ENCODE measurements around the gene OR1L8. TPM values are rescaled to one million over a fixed set of nuclear protein-coding genes. Genes with fewer than 3 reads are reported as not detected.

OR1L8 gene
- polyA plus RNA-seq, 3 donors: not detected

GRCh38 chr9:122614362-122614761, 31.2 kb upstream of the OR1L8 start, which contains the start of gene OR1Q1:
Gene OR1Q1, plus strand, starts transcription at chr9:122614738. Its CDS starts 0 bp downstream, at chr9:122614738.
- Histone ChIP-seq H3K9me3 (replicated peaks in 1 of 2; ENCODE audit: control insufficient read depth in 1 of 2, insufficient read depth in 1 of 2, low read length in 2 of 2) (peaks cover 0 to 7% of the 10 kb centered on the region in 2 donors), H3K27ac (ENCODE audit: low read depth in 1 of 2, low read length in 2 of 2) (no peak within 1 kb of the TSS), H3K79me2 (ENCODE audit: insufficient read depth, low read length) (no peaks in the 10 kb centered on the region), H3K27me3 (ENCODE audit: control insufficient read depth in 2 of 2, insufficient read depth in 2 of 2, low read length in 2 of 2) (no peaks in the 10 kb centered on the region), H3K9ac (ENCODE audit: insufficient read depth, low read length, poor library complexity, severe bottlenecking) (no peak within 1 kb of the TSS), H3K4me1 (ENCODE audit: control insufficient read depth in 1 of 2, insufficient read depth in 2 of 2, low read length in 2 of 2) (no peaks in the 10 kb centered on the region), H4K20me1 (ENCODE audit: insufficient read depth, low read length) (no peaks in the 10 kb centered on the region), H3K36me3 (replicated peaks in 1 of 2; ENCODE audit: control insufficient read depth in 1 of 2, insufficient read depth in 2 of 2, low read length in 2 of 2) (no peaks in the 10 kb centered on the region), H2AFZ (ENCODE audit: insufficient read depth, low read depth, low read length, poor library complexity, severe bottlenecking) (no peak within 1 kb of the TSS), H3K4me2 (replicated peaks; ENCODE audit: extremely low read depth, low read length, poor library complexity, severe bottlenecking) (no peak within 1 kb of the TSS), H3K4me3 (replicated peaks in 1 of 3; ENCODE audit: low read depth in 2 of 3, low read length in 3 of 3) (no peak within 1 kb of the TSS)
- Mint-ChIP-seq H3K36me3 (no peaks in the 10 kb centered on the region), H3K27me3 (ENCODE audit: low read depth in 3 of 3) (peaks cover 0 to 4% (median 0%) of the 10 kb centered on the region in 3 donors), H3K27ac (no peak within 1 kb of the TSS), H3K4me1 (no peaks in the 10 kb centered on the region), H3K4me3 (no peak within 1 kb of the TSS), H3K9me3 (peaks cover 0 to 6% (median 0%) of the 10 kb centered on the region in 7 donors)
- intact Hi-C loops (cut with micrococcal nuclease): no loop called here
- TF ChIP-seq CTCF (IDR thresholded peaks at IDR 0.05): no peak
- DNase-seq: no peak
- WGBS (ENCODE audit: insufficient coverage): no CpG with 5 or more reads among the region's 1 CpG

- H3K9me3 ChIP-seq (replicated peaks in 1 of 2; ENCODE audit: control insufficient read depth in 1 of 2, insufficient read depth in 1 of 2, low read length in 2 of 2): peaks cover 0 to 4% of the 10 kb centered on the region in 2 donors
- H3K4me3 Mint-ChIP-seq: no peak overlapping the region
- peaks cover 0 to 2% (median 0%) of the 10 kb centered on the region in 7 donors for H3K9me3 Mint-ChIP-seq
- no peaks in the 10 kb centered on the region for H3K36me3 ChIP-seq (replicated peaks in 1 of 2; ENCODE audit: control insufficient read depth in 1 of 2, insufficient read depth in 2 of 2, low read length in 2 of 2)
- H3K36me3 Mint-ChIP-seq: no peaks in the 10 kb centered on the region
- no peak overlapping the region for H3K4me2 ChIP-seq (replicated peaks; ENCODE audit: extremely low read depth, low read length, poor library complexity, severe bottlenecking)
- DNase-seq: no peak
- no peak overlapping the region for H3K4me3 ChIP-seq (replicated peaks in 1 of 3; ENCODE audit: low read depth in 2 of 3, low read length in 3 of 3)
- no peak overlapping the region for H3K27ac Mint-ChIP-seq
- intact Hi-C loops (cut with micrococcal nuclease): no loop called here
- H3K4me1 ChIP-seq (ENCODE audit: control insufficient read depth in 1 of 2, insufficient read depth in 2 of 2, low read length in 2 of 2): no peaks in the 10 kb centered on the region
- H3K4me1 Mint-ChIP-seq: no peaks in the 10 kb centered on the region
- no peak overlapping the region for H3K9ac ChIP-seq (ENCODE audit: insufficient read depth, low read length, poor library complexity, severe bottlenecking)
- H3K27ac ChIP-seq (ENCODE audit: low read depth in 1 of 2, low read length in 2 of 2): no peak overlapping the region
- H3K27me3 Mint-ChIP-seq (ENCODE audit: low read depth in 3 of 3): peaks cover 0 to 4% (median 4%) of the 10 kb centered on the region in 3 donors
- no peaks in the 10 kb centered on the region for H4K20me1 ChIP-seq (ENCODE audit: insufficient read depth, low read length)
- 100% methylated on average over 3 of the region's 4 CpGs for WGBS (ENCODE audit: insufficient coverage)
- H3K79me2 ChIP-seq (ENCODE audit: insufficient read depth, low read length): no peaks in the 10 kb centered on the region
- H3K27me3 ChIP-seq (ENCODE audit: control insufficient read depth in 2 of 2, insufficient read depth in 2 of 2, low read length in 2 of 2): no peaks in the 10 kb centered on the region
- TF ChIP-seq CTCF (IDR thresholded peaks at IDR 0.05): no peak
- no peak overlapping the region for H2AFZ ChIP-seq (ENCODE audit: insufficient read depth, low read depth, low read length, poor library complexity, severe bottlenecking)
Observed at GRCh38 chr9:122609804-122610203, 26.6 kb upstream of the OR1L8 start.
